Measurements from ENCODE around the gene NTHL1.

NTHL1 gene

GRCh38 chr16:2003827-2004641 is 43.6 kb downstream of the NTHL1 start:
- peak; percentile 86 for DNase-seq (ENCODE audit: low read depth)
- peak; percentile 87 for TF ChIP-seq CTCF (conservative IDR thresholded peaks at IDR 0.05; ENCODE audit: control insufficient read depth, insufficient read depth, low read depth, low read length)
- H3K4me3 ChIP-seq (ENCODE audit: control insufficient read depth, low read depth, low read length): no peak overlapping the region

GRCh38 chr16:2003231-2003826 is 44.3 kb downstream of the NTHL1 start:
- no peak for TF ChIP-seq CTCF (conservative IDR thresholded peaks at IDR 0.05; ENCODE audit: control insufficient read depth, insufficient read depth, low read depth, low read length)
- no peak overlapping the region for H3K4me3 ChIP-seq (ENCODE audit: control insufficient read depth, low read depth, low read length)
- no peak for DNase-seq (ENCODE audit: low read depth)

DNA sequence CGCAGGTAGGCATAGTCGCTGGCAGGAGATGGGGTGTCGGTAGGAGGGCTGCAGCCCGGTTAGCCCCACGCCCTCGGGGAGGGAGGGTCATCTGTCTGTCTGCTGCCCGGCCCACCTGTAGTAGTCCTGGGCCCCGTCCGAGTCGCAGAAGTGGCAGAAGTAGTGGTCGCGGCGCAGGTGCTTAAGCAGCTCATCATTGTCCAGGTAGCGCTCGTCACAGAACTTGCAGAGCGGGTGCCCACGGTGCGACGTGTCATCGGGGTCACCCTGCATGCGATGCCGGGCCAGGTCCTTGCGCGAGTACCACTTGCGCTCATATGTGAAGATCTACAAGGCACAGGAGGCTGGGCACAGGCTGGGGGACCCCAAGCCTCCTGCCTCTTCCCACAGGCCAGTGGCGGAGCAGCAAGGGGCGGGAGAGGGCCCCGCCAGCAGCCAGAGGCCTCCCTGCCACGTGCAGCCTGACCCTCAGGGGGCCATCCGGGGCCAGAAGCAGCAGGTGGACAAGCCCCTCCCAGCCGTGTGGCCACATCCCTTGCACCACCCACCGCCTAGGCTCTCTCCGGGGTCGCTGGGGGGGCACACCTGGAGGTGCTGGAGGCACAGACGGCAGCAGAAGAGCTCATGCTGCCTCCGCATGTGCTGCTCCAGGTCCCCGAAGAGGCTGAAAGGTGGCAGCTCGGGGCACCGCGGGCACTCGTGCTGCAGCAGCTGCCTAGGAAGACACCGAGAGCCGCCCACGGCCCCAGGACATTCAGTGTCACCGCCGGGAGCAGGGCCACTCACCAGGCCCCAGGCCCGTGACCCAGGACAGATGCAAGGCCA is 45.0 kb downstream of the NTHL1 start:
- TF ChIP-seq CTCF (conservative IDR thresholded peaks at IDR 0.05; ENCODE audit: control insufficient read depth, insufficient read depth, low read depth, low read length): no peak
- no peak for DNase-seq (ENCODE audit: low read depth)
- H3K4me3 ChIP-seq (ENCODE audit: control insufficient read depth, low read depth, low read length): no peak overlapping the region

GRCh38 chr16:2001456-2002355 is 45.9 kb downstream of the NTHL1 start:
- H3K4me3 ChIP-seq (ENCODE audit: control insufficient read depth, low read depth, low read length): no peak overlapping the region
- TF ChIP-seq CTCF (conservative IDR thresholded peaks at IDR 0.05; ENCODE audit: control insufficient read depth, insufficient read depth, low read depth, low read length): no peak
- DNase-seq (ENCODE audit: low read depth): no peak

- no peak overlapping the region for H3K4me3 ChIP-seq (ENCODE audit: control insufficient read depth, low read depth, low read length)
- no peak for TF ChIP-seq CTCF (conservative IDR thresholded peaks at IDR 0.05; ENCODE audit: control insufficient read depth, insufficient read depth, low read depth, low read length)
- DNase-seq (ENCODE audit: low read depth): no peak
Measured at GRCh38 chr16:2001035-2001434, 46.6 kb downstream of the NTHL1 start.
